GM18951 (cell line): ENCODE measurements around the gene RADIL.

Experiments
- POLR2A ChIP-seq: IDR thresholded peaks from 4 replicates; pipeline ENCODE4 v1.6.1; 2011; ENCODE audit warnings: mild to moderate bottlenecking; ENCODE audit not compliant: insufficient read length, insufficient read depth; ENCODE audit errors: extremely low read depth
- in situ Hi-C: fragments of 300-500 bp; cut with MboI; formaldehyde crosslinking; loops from one replicate; pipeline ENCODE4 v1.12.0; 2022; ENCODE audit warnings: low sequenced_read_pairs, mixed read lengths, inconsistent platforms; ENCODE audit not compliant: unreplicated experiment

Gene RADIL

GRCh38 chr7:4820405-4820966 is 63.0 kb downstream of the RADIL start:
- TF ChIP-seq POLR2A, result no peak
- in situ Hi-C loops, result no loop called here

- no peak for TF ChIP-seq POLR2A
- in situ Hi-C loops, result no loop called here
Observed at GRCh38 chr7:4819560-4820404, 63.7 kb downstream of the RADIL start.

DNA sequence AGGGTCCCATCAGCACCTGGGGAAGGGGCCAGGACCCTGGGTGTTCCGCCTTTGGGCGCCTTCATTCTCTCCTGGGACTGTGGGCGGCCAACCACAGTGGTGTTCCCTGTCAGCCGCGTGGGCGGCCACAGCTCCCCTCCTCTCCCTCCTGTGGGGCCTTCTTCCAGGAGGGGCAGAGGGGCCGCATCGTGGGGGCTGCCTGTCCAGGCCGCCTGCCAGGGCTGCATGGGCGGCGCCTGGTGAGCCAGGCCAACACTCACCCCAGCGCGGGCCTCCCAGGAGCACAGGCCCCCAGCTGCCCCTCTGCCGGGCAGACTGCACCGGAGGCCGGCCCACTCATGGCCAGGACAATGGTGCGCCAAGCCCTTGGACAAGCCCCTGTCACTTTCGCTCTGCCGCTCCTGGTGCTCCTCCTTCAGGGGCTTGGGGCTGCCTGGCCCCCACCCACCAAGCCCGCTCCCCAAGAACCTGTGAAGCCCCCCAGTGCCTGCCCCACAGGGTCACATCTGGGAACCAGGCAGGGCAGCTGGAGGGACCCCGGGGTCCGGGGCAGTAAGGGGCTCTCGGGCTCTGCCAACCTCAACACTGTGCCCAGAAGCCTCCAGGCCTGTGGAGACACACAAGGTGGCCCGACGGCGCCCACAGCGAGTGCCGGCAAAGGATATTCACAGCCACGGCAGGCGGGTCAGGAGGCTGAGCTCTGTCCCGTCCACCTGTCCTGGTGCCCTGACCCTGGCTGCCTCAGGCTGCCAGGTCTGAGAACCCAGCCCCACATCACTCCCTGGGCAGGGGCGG is 65.3 kb downstream of the RADIL start:
- no peak for TF ChIP-seq POLR2A
- in situ Hi-C loops, result no loop called here

DNA sequence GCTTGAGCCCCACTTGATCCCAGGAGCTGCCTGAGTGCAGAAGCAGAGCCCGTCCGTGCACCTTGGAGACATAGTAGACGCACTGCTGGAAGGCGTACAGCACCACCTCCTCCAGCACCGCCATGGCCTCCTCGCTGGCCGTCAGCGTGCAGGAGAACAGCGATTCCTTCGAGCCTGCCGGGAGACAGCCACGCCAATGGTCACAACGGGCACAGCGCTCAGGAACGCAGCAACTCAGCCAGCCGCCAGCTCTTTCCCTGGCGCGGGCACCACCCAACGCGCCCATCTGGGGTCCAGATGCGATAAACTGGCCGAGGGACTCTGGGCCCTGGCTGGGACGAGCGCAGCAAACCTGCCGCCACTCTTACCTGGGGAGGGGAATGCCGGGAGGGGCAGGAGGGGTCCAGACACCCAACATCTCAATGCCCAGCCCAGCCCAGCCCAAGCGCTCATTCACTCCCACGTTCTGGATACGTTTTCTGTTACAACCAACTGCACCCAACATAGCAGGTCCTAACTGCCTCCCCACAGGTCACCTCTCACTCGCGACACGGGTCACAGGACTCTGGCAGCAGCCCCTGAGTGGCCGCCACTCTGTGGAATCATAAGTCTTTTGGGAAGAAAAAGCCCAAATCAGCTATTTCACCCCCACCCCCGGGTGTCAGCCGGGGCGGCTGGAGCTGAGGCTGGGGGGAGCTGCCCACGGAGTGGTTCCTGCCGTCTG is 66.2 kb downstream of the RADIL start:
- in situ Hi-C loops, result no loop called here

DNA sequence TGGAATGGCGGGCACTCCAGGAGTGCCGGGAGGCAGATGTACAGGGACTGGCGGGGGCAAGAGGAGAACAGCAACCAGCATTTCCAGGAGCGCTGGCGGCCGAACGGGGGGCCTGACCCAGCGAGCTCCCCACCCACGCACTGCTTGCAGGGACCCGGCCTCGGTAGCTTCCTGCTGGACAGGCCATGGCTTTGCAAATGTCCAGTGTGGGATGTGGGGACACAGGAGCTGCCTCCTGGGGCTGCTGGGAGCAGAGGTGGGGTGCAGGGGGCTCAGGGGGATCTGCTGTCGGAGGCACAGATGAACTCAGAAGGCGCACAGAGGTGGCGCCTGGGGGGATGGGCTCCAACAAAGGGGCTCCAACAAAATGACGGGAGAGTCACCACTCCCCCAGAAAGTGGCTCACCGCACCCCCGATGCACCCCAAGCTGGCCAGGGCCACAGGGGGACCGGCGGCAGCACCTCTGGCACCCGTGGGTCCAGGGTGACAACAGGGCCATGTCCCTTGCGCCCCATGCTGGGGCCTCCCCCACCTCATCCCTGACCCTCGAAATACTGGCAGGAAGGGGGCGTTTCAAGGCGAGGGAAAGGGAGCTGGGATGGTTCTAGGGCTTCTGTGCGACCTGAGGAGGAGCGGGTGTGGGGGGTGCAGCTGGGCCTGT is 67.0 kb downstream of the RADIL start:
- in situ Hi-C loops, result no loop called here
- no peak for TF ChIP-seq POLR2A

More for the DNA sequence above, 66.2 kb downstream of the RADIL start:
- no peak for TF ChIP-seq POLR2A

GRCh38 chr7:4815609-4816418 is 67.7 kb downstream of the RADIL start:
- TF ChIP-seq POLR2A, result no peak
- in situ Hi-C loops, result no loop called here

DNA sequence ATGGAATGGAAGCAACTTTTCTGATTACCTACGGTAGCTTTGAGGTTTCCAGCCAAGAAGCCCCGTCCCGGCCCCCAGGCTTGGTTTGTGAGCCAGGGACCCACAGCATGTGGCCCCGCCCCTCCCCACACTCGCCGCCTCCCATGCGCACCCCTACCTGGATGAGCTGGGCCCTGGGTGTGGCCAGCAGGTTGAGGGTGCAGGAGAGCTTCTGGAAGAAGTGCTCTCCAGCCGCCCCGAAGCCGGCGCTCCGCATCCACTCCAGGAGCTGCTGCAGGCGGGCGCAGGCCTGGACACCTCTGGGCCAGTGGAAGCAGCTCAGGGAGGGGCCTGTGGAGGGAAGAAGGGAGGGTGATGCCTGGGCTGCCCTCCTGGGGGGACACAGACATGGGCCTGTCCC is 68.4 kb downstream of the RADIL start:
- TF ChIP-seq POLR2A, result no peak
- in situ Hi-C loops, result no loop called here

DNA sequence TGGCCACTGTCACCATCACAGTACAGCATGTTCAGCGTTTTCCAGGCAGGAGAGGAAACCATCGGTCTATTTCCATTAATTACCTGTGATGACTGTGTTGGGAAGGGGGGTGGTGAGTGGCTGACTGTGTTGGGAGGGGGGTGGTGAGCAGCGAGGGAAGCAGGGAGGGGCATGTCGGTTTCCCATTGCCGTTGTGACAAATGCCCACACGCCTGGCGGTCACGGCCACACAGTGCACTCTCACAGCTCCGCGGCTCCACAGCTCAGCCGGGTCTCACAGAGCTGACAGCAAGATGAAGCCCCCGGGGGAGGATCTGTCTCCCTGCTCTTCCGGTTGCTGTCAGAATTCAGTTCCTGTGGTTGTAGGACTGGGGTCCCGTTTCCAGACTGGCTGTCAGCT is 69.1 kb downstream of the RADIL start:
- no peak for TF ChIP-seq POLR2A
- in situ Hi-C loops, result no loop called here

GRCh38 chr7:4809666-4810065 is 73.8 kb downstream of the RADIL start:
- in situ Hi-C loops, result no loop called here
- TF ChIP-seq POLR2A, result no peak

- TF ChIP-seq POLR2A, result no peak
- in situ Hi-C loops, result no loop called here
Observed at GRCh38 chr7:4809091-4809591, 74.4 kb downstream of the RADIL start.

GRCh38 chr7:4808565-4808964 is 75.0 kb downstream of the RADIL start:
- in situ Hi-C loops, result no loop called here
- no peak for TF ChIP-seq POLR2A

DNA sequence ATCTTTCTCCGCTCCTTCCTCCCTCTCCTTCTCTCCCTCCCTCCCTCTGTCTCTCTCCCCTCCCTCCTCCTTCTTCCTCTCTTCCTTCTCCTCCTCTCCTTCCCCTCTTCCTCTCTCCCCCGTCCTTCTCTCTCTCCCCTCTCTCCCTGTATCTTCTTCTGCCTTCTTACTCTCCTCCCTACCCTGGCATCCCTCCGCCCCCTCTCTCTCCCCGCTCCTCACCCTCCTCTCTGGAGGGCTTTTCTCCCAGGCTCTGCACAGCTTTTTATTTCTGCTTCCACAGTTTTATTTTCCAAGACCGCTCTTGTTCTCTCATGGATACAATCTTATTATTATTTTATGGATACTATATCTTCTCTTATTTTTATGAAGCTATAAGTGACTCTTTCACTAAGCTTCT is 75.5 kb downstream of the RADIL start:
- in situ Hi-C loops, result no loop called here
- TF ChIP-seq POLR2A, result no peak
